CD4-positive, alpha-beta T cell treated with Interleukin-10 for 1 hour (primary cell): Measurements from ENCODE around the gene DNMT3L.
"Not testable (repeated sequence)": the region's sequence is repeated elsewhere in the genome, so short reads cannot be mapped to it uniquely, and the experiment has no call there.

Source experiments
- DNase-seq: peaks from one replicate; pipeline ENCODE4 v3.0.0-alpha.2; 2020

The DNMT3L gene

GRCh38 chr21:44261675-44262295 is at the start of gene DNMT3L:
DNMT3L (minus strand) TSS chr21:44261897; CDS start chr21:44261259, 638 bp downstream.
- DNase-seq: no peak

GRCh38 chr21:44310628-44311507 is 49.2 kb upstream of the DNMT3L start:
- no peak for DNase-seq

- DNase-seq: no peak
These were observed 45.4 kb upstream of the DNMT3L start for GRCh38 chr21:44306936-44307704.

- no peak for DNase-seq
These were observed 44.0 kb upstream of the DNMT3L start for GRCh38 chr21:44305691-44306090.

GRCh38 chr21:44304877-44305293 is 43.2 kb upstream of the DNMT3L start:
- DNase-seq: no peak

- no peak for DNase-seq
These were observed 42.4 kb upstream of the DNMT3L start for GRCh38 chr21:44304011-44304616.

- no peak for DNase-seq
These were observed 41.8 kb upstream of the DNMT3L start for GRCh38 chr21:44303490-44303981.

- DNase-seq: not testable (repeated sequence)
These were observed 41.1 kb upstream of the DNMT3L start for GRCh38 chr21:44302573-44303401.

GRCh38 chr21:44301961-44302406 is 40.3 kb upstream of the DNMT3L start:
- no peak for DNase-seq

GRCh38 chr21:44301141-44301540 is 39.4 kb upstream of the DNMT3L start:
- DNase-seq: no peak

GRCh38 chr21:44300262-44300959 is 38.7 kb upstream of the DNMT3L start:
- DNase-seq: peak; percentile 64

GRCh38 chr21:44299458-44300261 is 38.0 kb upstream of the DNMT3L start, which contains the start of gene PFKL:
PFKL (plus strand) TSS chr21:44300053; CDS start chr21:44300106, 53 bp downstream.
- DNase-seq: peak; percentile 52

- DNase-seq: peak; percentile 29
These were observed 37.4 kb upstream of the DNMT3L start for GRCh38 chr21:44299085-44299457.

- peak; percentile 29 for DNase-seq
These were observed 36.6 kb upstream of the DNMT3L start for GRCh38 chr21:44298301-44298700.

GRCh38 chr21:44297525-44298290 is 36.0 kb upstream of the DNMT3L start:
- peak; percentile 84 for DNase-seq

GRCh38 chr21:44296916-44297315 is 35.2 kb upstream of the DNMT3L start:
- DNase-seq: no peak

GRCh38 chr21:44296103-44296519 is 34.4 kb upstream of the DNMT3L start:
- DNase-seq: no peak

- DNase-seq: no peak
These were observed 33.9 kb upstream of the DNMT3L start for GRCh38 chr21:44295646-44296045.

GRCh38 chr21:44295163-44295573 is 33.5 kb upstream of the DNMT3L start:
- no peak for DNase-seq
